Germinal center (tissue), 1 donor: ENCODE measurements around the gene CELF4.
A peak's percentile ranks its signal among the peaks of the same experiment; 100 is the strongest.

ENCODE experiments used
- DNase-seq: peaks from one replicate; pipeline ENCODE4 v3.0.0; 2012; ENCODE audit warnings: mixed read lengths, low spot score

CELF4 gene

GRCh38 chr18:37493352-37493935, 72.2 kb downstream of the CELF4 start:
- DNase-seq = no peak

GRCh38 chr18:37492952-37493351, 72.6 kb downstream of the CELF4 start:
- DNase-seq = no peak

GRCh38 chr18:37491526-37491925, 74.1 kb downstream of the CELF4 start:
- no peak for DNase-seq

- DNase-seq = no peak
Observed at GRCh38 chr18:37489998-37490397, 75.6 kb downstream of the CELF4 start.

GRCh38 chr18:37489011-37489410, 76.6 kb downstream of the CELF4 start:
- DNase-seq = no peak

- DNase-seq = no peak
Observed at GRCh38 chr18:37487400-37487867, 78.2 kb downstream of the CELF4 start.

GRCh38 chr18:37486848-37487247, 78.8 kb downstream of the CELF4 start:
- no peak for DNase-seq

- peak; percentile 24 for DNase-seq
Observed at GRCh38 chr18:37484983-37485834, 80.4 kb downstream of the CELF4 start.

GRCh38 chr18:37483984-37484819, 81.4 kb downstream of the CELF4 start:
- no peak for DNase-seq

GRCh38 chr18:37483221-37483971, 82.2 kb downstream of the CELF4 start:
- no peak for DNase-seq

GRCh38 chr18:37482433-37482832, 83.2 kb downstream of the CELF4 start:
- no peak for DNase-seq

- DNase-seq = no peak
Observed at GRCh38 chr18:37482002-37482401, 83.6 kb downstream of the CELF4 start.

GRCh38 chr18:37481491-37481890, 84.1 kb downstream of the CELF4 start:
- DNase-seq = no peak

- DNase-seq = no peak
Observed at GRCh38 chr18:37481072-37481471, 84.5 kb downstream of the CELF4 start.

GRCh38 chr18:37476611-37477295, 88.8 kb downstream of the CELF4 start:
- DNase-seq = no peak

- DNase-seq = peak; percentile 35
Observed at GRCh38 chr18:37476182-37476581, 89.4 kb downstream of the CELF4 start.

- DNase-seq = no peak
Observed at GRCh38 chr18:37473195-37473840, 92.3 kb downstream of the CELF4 start.

GRCh38 chr18:37471637-37472036, 94.0 kb downstream of the CELF4 start:
- no peak for DNase-seq

- DNase-seq = no peak
Observed at GRCh38 chr18:37470986-37471385, 94.6 kb downstream of the CELF4 start.

- DNase-seq = no peak
Observed at GRCh38 chr18:37467002-37467662, 98.5 kb downstream of the CELF4 start.
